Spleen (tissue), 7 donors: ENCODE results near the gene PCDHGC5.

ENCODE experiments used
- CTCF ChIP-seq, 11 experiments: fragments of 200-600 bp in 7 of 11; fragments of 450-650 bp in 4 of 11; sonication (generic) in 4 of 11; IDR thresholded peaks in 8 of 11; conservative IDR thresholded peaks in 3 of 11; 1 replicate in 7 of 11; 2 replicates in 4 of 11; pipeline versions ENCODE4 v1.4.0 to v1.8.0; 2016 to 2021; ENCODE audit warnings: antibody characterized with exemption in 11 of 11, inconsistent platforms in 4 of 11, mild to moderate bottlenecking in 1 of 11
- POLR2A ChIP-seq, 3 donors: fragments of 450-650 bp; IDR thresholded peaks; one replicate each; pipeline ENCODE4 v1.5.1; 2017; ENCODE audit warnings: antibody characterized with exemption in 3 of 3, mild to moderate bottlenecking in 1 of 3
- donor health status: DM: no; HTN: no; CAD: no; lungs with moderate emphysema.
- donor health status: DM: no; HTN: no; CAD: no.
- donor health status: DM: no; HTN: no; CAD: no.

GRCh38 chr5:141488591-141489561, at the start of gene PCDHGC5:
- no peak for TF ChIP-seq CTCF (IDR thresholded peaks at IDR 0.05 in 8 of 11, conservative IDR thresholded peaks at IDR 0.05 in 3 of 11)
- TF ChIP-seq POLR2A (IDR thresholded peaks at IDR 0.05) = no peak
